ENCODE results near the gene ASPG. TPM values are rescaled to one million over a fixed set of nuclear protein-coding genes. Genes with fewer than 3 reads are reported as not detected.

ASPG gene
- total and polyA plus RNA-seq, 2 of the 13 experiments (the other 11 are each of a cell fraction or from before 2014, with no cell fraction given), result not detected

- TF ChIP-seq BCLAF1 (IDR thresholded peaks at IDR 0.05) (no peak), ZBTB43 (CRISPR knock-in tag; conservative IDR thresholded peaks at IDR 0.05) (no peak)
Measured at GRCh38 chr14:104107611-104108569, 22.4 kb downstream of the ASPG start (continued).

GRCh38 chr14:104108570-104109541, 23.4 kb downstream of the ASPG start:
- intact Hi-C loops (cut with micrococcal nuclease; ENCODE audit: unreplicated experiment), result no loop called here
- Histone ChIP-seq H2AFZ (ENCODE audit: low read length) (no peak overlapping the region), H3K9me3 (ENCODE audit: low read length) (no peaks in the 10 kb centered on the region), H3K36me3 (replicated peaks in 1 of 2; ENCODE audit: control insufficient read depth in 1 of 2, insufficient read depth in 2 of 2, low read length in 2 of 2) (no peaks in the 10 kb centered on the region), H3K4me1 (ENCODE audit: insufficient read depth, low read length) (no peaks in the 10 kb centered on the region), H3K27me3 (ENCODE audit: control insufficient read depth in 1 of 2, insufficient read depth in 2 of 2, low read length in 2 of 2) (peaks cover 3 to 15% of the 10 kb centered on the region in 2 experiments; a peak in 4 of 5 replicates), H3K4me2 (ENCODE audit: low read depth, low read length) (no peak overlapping the region), H3K4me3 (replicated peaks in 1 of 3; ENCODE audit: insufficient read depth in 1 of 3, low read depth in 2 of 3, low read length in 3 of 3) (no peak overlapping the region), H3K9ac (ENCODE audit: insufficient read depth, low read depth, low read length) (no peak overlapping the region), H3K27ac (ENCODE audit: extremely low read length, insufficient read depth, low read length) (no peak overlapping the region), H4K20me1 (ENCODE audit: insufficient read depth, low read length) (no peaks in the 10 kb centered on the region), H3K79me2 (ENCODE audit: insufficient read depth, low read length) (no peaks in the 10 kb centered on the region)
- ChIA-PET CTCF (ENCODE audit: low intra/inter-chr PET ratio, low total read pairs) (no interaction called here), POLR2A (no interaction called here)
- WGBS (ENCODE audit: low lambda C conversion rate), result 12% methylated on average over 11 of the region's 26 CpGs
- FAIRE-seq (no peak), DNase-seq (ENCODE audit: low spot score) (no peak), ATAC-seq (no peak)
- TF ChIP-seq NBN (conservative IDR thresholded peaks at IDR 0.05), result no peak
- in situ Hi-C loops (cut with HindIII; ENCODE audit: extremely low pct_ligation_motif_present, low pct_unique_long_range_greater_than_20kb), result no loop called here
- BruUV-seq (replicated peaks), result no TSS peak

Data from HepG2 (cell line).